SK-N-MC (cell line): Measurements from ENCODE around the gene WIZ.

Experiments used
- EZH2 ChIP-seq: fragments of 200-600 bp; sonication (generic); IDR thresholded peaks from one replicate; pipeline ENCODE4 v1.6.1; 2017; ENCODE audit warnings: antibody characterized with exemption
- POLR2AphosphoS5 ChIP-seq: IDR thresholded peaks from 2 replicates; pipeline ENCODE4 v1.6.1; 2012; ENCODE audit warnings: mild to moderate bottlenecking, low read depth, low read length, borderline replicate concordance

DNA sequence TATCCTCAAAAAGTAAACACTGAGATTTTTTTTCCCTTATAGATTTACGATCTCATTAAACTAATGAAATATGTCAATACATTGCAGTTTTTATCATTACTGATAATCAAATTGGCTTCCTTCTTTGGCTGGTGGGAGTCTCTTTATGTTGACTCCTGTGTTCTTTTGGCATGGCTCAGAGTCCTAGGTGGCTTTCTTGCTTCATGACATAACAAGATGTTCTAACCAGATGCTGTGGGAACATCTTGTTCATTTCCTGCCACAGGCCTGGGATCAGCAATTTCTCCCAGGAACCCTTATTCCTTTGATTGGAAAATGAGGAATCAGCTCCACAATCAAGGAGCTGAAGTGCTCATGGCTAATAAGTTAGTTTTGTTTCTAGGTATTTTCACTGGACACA, 45.4 kb upstream of the WIZ start:
- TF ChIP-seq POLR2AphosphoS5 (no peak), EZH2 (no peak)
